Lower leg skin (tissue), 3 donors: ENCODE measurements around the gene PDIA2.

Experiments used
- POLR2A ChIP-seq, 2 donors: fragments of 450-650 bp; IDR thresholded peaks; one replicate each; pipeline ENCODE4 v1.6.1; 2016 to 2017; ENCODE audit warnings: antibody characterized with exemption in 2 of 2, mild to moderate bottlenecking in 1 of 2, moderate library complexity in 1 of 2
- TF ChIP-seq, protein P1 (sequence below), 3 donors: fragments of 450-650 bp; IDR thresholded peaks; one replicate each; pipeline ENCODE4 v1.5.1; 2016; ENCODE audit warnings: antibody characterized with exemption in 3 of 3, mild to moderate bottlenecking in 3 of 3, moderate library complexity in 2 of 3

DNA sequence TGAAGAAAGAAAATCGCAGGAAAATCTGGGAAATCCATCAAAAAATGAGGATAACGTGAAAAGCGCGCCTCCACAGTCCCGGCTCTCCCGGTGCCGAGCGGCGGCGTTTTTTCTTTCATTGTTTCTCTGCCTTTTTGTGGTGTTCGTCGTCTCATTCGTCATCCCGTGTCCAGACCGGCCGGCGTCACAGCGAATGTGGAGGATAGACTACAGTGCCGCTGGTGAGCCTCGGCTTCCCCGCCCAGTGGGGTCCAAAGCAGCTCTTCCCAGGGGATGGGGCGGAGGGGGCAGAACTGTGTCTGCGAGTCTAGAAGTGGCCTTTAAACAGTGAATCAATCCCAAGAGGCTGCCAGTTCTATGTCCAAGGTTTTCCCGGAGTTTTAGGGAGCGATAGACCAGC is 28.5 kb upstream of the PDIA2 start:
- TF ChIP-seq, protein P1, sequence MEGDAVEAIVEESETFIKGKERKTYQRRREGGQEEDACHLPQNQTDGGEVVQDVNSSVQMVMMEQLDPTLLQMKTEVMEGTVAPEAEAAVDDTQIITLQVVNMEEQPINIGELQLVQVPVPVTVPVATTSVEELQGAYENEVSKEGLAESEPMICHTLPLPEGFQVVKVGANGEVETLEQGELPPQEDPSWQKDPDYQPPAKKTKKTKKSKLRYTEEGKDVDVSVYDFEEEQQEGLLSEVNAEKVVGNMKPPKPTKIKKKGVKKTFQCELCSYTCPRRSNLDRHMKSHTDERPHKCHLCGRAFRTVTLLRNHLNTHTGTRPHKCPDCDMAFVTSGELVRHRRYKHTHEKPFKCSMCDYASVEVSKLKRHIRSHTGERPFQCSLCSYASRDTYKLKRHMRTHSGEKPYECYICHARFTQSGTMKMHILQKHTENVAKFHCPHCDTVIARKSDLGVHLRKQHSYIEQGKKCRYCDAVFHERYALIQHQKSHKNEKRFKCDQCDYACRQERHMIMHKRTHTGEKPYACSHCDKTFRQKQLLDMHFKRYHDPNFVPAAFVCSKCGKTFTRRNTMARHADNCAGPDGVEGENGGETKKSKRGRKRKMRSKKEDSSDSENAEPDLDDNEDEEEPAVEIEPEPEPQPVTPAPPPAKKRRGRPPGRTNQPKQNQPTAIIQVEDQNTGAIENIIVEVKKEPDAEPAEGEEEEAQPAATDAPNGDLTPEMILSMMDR (IDR thresholded peaks at IDR 0.05): no peak
- TF ChIP-seq POLR2A (IDR thresholded peaks at IDR 0.05): no peak
